GM12892 (cell line): Measurements from ENCODE around the gene OGDH.

Experiments used
- POLR2A ChIP-seq: IDR thresholded peaks from 2 replicates; pipeline ENCODE4 v1.6.1; 2011; ENCODE audit warnings: low read depth, low read length, control low read depth
- POLR2AphosphoS5 ChIP-seq: IDR thresholded peaks from 2 replicates; pipeline ENCODE4 v1.6.1; 2011; ENCODE audit warnings: low read depth, low read length, control low read depth
- TAF1 ChIP-seq: IDR thresholded peaks from 2 replicates; pipeline ENCODE4 v1.6.1; 2011; ENCODE audit warnings: low read depth, mild to moderate bottlenecking, control low read depth, low read length, borderline replicate concordance

- no peak for TF ChIP-seq POLR2A
- no peak for TF ChIP-seq POLR2AphosphoS5
- TF ChIP-seq TAF1: no peak
Observed at GRCh38 chr7:44703921-44704320, 97.5 kb downstream of the OGDH start.
